ENCODE data around the gene TSPEAR.

Gene TSPEAR

GRCh38 chr21:44454747-44455523 lies 256.4 kb downstream of the TSPEAR start, which contains the start of gene LRRC3:
Gene LRRC3, plus strand, starts transcription at chr21:44455510. Its CDS starts 1,135 bp downstream, at chr21:44456645.
- peak within 1 kb of the TSS; percentile 62 for H3K4me3 ChIP-seq (ENCODE audit: low read depth, low read length)
- no peak for TF ChIP-seq CTCF (IDR thresholded peaks at IDR 0.05; ENCODE audit: control insufficient read depth, extremely low read depth, insufficient read depth)
- DNase-seq (ENCODE audit: low read depth) = peak; percentile 51

GRCh38 chr21:44454058-44454457 lies 257.3 kb downstream of the TSPEAR start:
- DNase-seq (ENCODE audit: low read depth) = no peak
- TF ChIP-seq CTCF (IDR thresholded peaks at IDR 0.05; ENCODE audit: control insufficient read depth, extremely low read depth, insufficient read depth) = no peak
- no peak overlapping the region for H3K4me3 ChIP-seq (ENCODE audit: low read depth, low read length)

- no peak for TF ChIP-seq CTCF (IDR thresholded peaks at IDR 0.05; ENCODE audit: control insufficient read depth, extremely low read depth, insufficient read depth)
Observed at GRCh38 chr21:44453120-44453519, 258.3 kb downstream of the TSPEAR start.

GRCh38 chr21:44450999-44451398 lies 260.4 kb downstream of the TSPEAR start:
- no peak overlapping the region for H3K4me3 ChIP-seq (ENCODE audit: low read depth, low read length)
- no peak for DNase-seq (ENCODE audit: low read depth)
- no peak for TF ChIP-seq CTCF (IDR thresholded peaks at IDR 0.05; ENCODE audit: control insufficient read depth, extremely low read depth, insufficient read depth)

More at GRCh38 chr21:44453120-44453519, 258.3 kb downstream of the TSPEAR start:
- H3K4me3 ChIP-seq (ENCODE audit: low read depth, low read length) = no peak overlapping the region
- DNase-seq (ENCODE audit: low read depth) = no peak

GRCh38 chr21:44450402-44450801 lies 261.0 kb downstream of the TSPEAR start:
- TF ChIP-seq CTCF (IDR thresholded peaks at IDR 0.05; ENCODE audit: control insufficient read depth, extremely low read depth, insufficient read depth) = no peak
- DNase-seq (ENCODE audit: low read depth) = no peak
- H3K4me3 ChIP-seq (ENCODE audit: low read depth, low read length) = no peak overlapping the region

- no peak for DNase-seq (ENCODE audit: low read depth)
- no peak for TF ChIP-seq CTCF (IDR thresholded peaks at IDR 0.05; ENCODE audit: control insufficient read depth, extremely low read depth, insufficient read depth)
- H3K4me3 ChIP-seq (ENCODE audit: low read depth, low read length) = no peak overlapping the region
Observed at GRCh38 chr21:44449473-44450363, 261.7 kb downstream of the TSPEAR start.

All from LNCaP clone FGC (cell line).